ENCODE data around the gene ITFG1.

ITFG1 gene

DNA sequence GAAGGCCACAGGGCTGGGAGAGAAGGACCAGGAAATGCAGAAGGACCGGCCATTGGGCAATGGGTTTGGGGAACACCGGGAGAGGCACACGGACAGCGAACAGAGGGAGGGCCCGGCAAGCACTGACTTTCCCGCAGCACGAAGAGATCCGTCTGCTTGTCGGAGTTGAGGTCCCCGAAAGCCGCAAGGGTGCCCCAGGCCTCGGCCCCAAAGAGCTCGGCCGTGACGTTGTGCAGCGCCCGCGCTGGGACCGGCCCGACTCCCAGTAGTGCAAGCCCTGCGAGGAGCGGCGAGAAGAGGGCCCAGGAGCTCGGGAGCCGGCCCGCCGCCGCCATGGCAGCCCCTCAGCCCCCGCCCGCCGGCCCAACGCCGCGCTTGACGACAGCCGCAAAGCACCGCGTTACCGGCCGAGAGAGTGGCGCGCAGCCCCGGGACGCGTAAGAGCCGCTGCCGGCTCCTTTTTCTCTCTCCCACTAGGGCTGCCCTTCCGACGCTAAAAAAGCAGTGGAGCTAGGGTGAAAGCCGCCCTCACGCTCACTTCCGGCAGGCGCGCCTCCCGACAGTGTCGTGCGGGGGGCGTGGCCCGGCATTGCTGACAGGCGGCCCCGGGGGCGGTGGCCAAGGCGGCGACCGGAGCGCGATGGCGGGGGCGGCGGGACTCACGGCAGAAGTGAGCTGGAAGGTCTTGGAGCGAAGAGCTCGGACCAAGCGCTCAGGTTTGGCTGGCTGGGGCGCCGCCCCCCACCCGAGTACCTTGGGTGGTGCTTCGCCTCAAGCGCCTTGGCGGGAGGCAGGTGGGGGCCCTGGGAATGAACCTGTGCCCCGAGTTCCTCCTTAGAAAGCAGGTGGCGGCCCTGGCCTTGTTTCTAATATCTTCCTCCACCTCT lies at the start of gene ITFG1, which contains the start of gene PHKB:
ITFG1 (minus strand) TSS at position 353 of the 887 bp plus-strand sequence; CDS start at position 335, 18 bp downstream.
PHKB (plus strand) TSS at position 621 of the 887 bp plus-strand sequence; CDS start at position 641, 20 bp downstream.
- peak within 1 kb of the TSS; percentile 85 to 94 for H3K9ac ChIP-seq (ENCODE audit: low read depth in 1 of 2, low read length in 2 of 2)
- H3K4me3 ChIP-seq (ENCODE audit: low read depth in 1 of 2, low read length in 2 of 2): peak within 1 kb of the TSS; percentile 98 to 100
- H3K9me3 ChIP-seq (ENCODE audit: control insufficient read depth in 1 of 2, low read length in 2 of 2): no peaks in the 10 kb centered on the region
- H3K27ac ChIP-seq (ENCODE audit: low read depth, low read length): peak within 1 kb of the TSS; percentile 99
- no peaks in the 10 kb centered on the region for H3K27me3 ChIP-seq (ENCODE audit: control insufficient read depth in 1 of 2, insufficient read depth in 2 of 2, low read length in 2 of 2)
- H3K36me3 ChIP-seq (ENCODE audit: control insufficient read depth in 1 of 2, insufficient read depth in 2 of 2, low read length in 2 of 2): peaks cover 5 to 15% of the 10 kb centered on the region in 2 donors
- peaks cover 13 to 39% of the 10 kb centered on the region in 2 donors for H3K4me1 ChIP-seq (ENCODE audit: control insufficient read depth in 1 of 2, insufficient read depth in 2 of 2, low read length in 2 of 2)

GRCh38 chr16:47507701-47508100 lies 46.8 kb upstream of the ITFG1 start:
- Histone ChIP-seq H3K9me3 (ENCODE audit: control insufficient read depth in 1 of 2, low read length in 2 of 2) (no peaks in the 10 kb centered on the region), H3K4me1 (ENCODE audit: control insufficient read depth in 1 of 2, insufficient read depth in 2 of 2, low read length in 2 of 2) (no peaks in the 10 kb centered on the region), H3K36me3 (ENCODE audit: control insufficient read depth in 1 of 2, insufficient read depth in 2 of 2, low read length in 2 of 2) (peaks cover 21 to 39% of the 10 kb centered on the region in 2 donors), H3K27ac (ENCODE audit: low read depth, low read length) (no peak overlapping the region), H3K4me3 (ENCODE audit: low read depth in 1 of 2, low read length in 2 of 2) (no peak overlapping the region), H3K27me3 (ENCODE audit: control insufficient read depth in 1 of 2, insufficient read depth in 2 of 2, low read length in 2 of 2) (no peaks in the 10 kb centered on the region), H3K9ac (ENCODE audit: low read depth in 1 of 2, low read length in 2 of 2) (no peak overlapping the region)

GRCh38 chr16:47506800-47507199 lies 45.9 kb upstream of the ITFG1 start:
- no peaks in the 10 kb centered on the region for H3K27me3 ChIP-seq (ENCODE audit: control insufficient read depth in 1 of 2, insufficient read depth in 2 of 2, low read length in 2 of 2)
- H3K4me3 ChIP-seq (ENCODE audit: low read depth in 1 of 2, low read length in 2 of 2): no peak overlapping the region
- H3K36me3 ChIP-seq (ENCODE audit: control insufficient read depth in 1 of 2, insufficient read depth in 2 of 2, low read length in 2 of 2): peaks cover 25 to 34% of the 10 kb centered on the region in 2 donors
- no peak overlapping the region for H3K9ac ChIP-seq (ENCODE audit: low read depth in 1 of 2, low read length in 2 of 2)
- no peak overlapping the region for H3K27ac ChIP-seq (ENCODE audit: low read depth, low read length)
- H3K4me1 ChIP-seq (ENCODE audit: control insufficient read depth in 1 of 2, insufficient read depth in 2 of 2, low read length in 2 of 2): no peaks in the 10 kb centered on the region
- no peaks in the 10 kb centered on the region for H3K9me3 ChIP-seq (ENCODE audit: control insufficient read depth in 1 of 2, low read length in 2 of 2)

- no peak overlapping the region for H3K27ac ChIP-seq (ENCODE audit: low read depth, low read length)
- H3K9me3 ChIP-seq (ENCODE audit: control insufficient read depth in 1 of 2, low read length in 2 of 2): no peaks in the 10 kb centered on the region
- H3K4me3 ChIP-seq (ENCODE audit: low read depth in 1 of 2, low read length in 2 of 2): no peak overlapping the region
- no peaks in the 10 kb centered on the region for H3K4me1 ChIP-seq (ENCODE audit: control insufficient read depth in 1 of 2, insufficient read depth in 2 of 2, low read length in 2 of 2)
- H3K27me3 ChIP-seq (ENCODE audit: control insufficient read depth in 1 of 2, insufficient read depth in 2 of 2, low read length in 2 of 2): no peaks in the 10 kb centered on the region
- peaks cover 29 to 46% of the 10 kb centered on the region in 2 donors for H3K36me3 ChIP-seq (ENCODE audit: control insufficient read depth in 1 of 2, insufficient read depth in 2 of 2, low read length in 2 of 2)
- H3K9ac ChIP-seq (ENCODE audit: low read depth in 1 of 2, low read length in 2 of 2): no peak overlapping the region
Observed at GRCh38 chr16:47504599-47504998, 43.7 kb upstream of the ITFG1 start.

- no peak overlapping the region for H3K27ac ChIP-seq (ENCODE audit: low read depth, low read length)
- no peaks in the 10 kb centered on the region for H3K27me3 ChIP-seq (ENCODE audit: control insufficient read depth in 1 of 2, insufficient read depth in 2 of 2, low read length in 2 of 2)
- no peak overlapping the region for H3K9ac ChIP-seq (ENCODE audit: low read depth in 1 of 2, low read length in 2 of 2)
- peaks cover 32 to 52% of the 10 kb centered on the region in 2 donors for H3K36me3 ChIP-seq (ENCODE audit: control insufficient read depth in 1 of 2, insufficient read depth in 2 of 2, low read length in 2 of 2)
- H3K4me3 ChIP-seq (ENCODE audit: low read depth in 1 of 2, low read length in 2 of 2): no peak overlapping the region
- H3K9me3 ChIP-seq (ENCODE audit: control insufficient read depth in 1 of 2, low read length in 2 of 2): no peaks in the 10 kb centered on the region
- H3K4me1 ChIP-seq (ENCODE audit: control insufficient read depth in 1 of 2, insufficient read depth in 2 of 2, low read length in 2 of 2): no peaks in the 10 kb centered on the region
Observed at GRCh38 chr16:47503936-47504335, 43.1 kb upstream of the ITFG1 start.

- Histone ChIP-seq H3K4me3 (ENCODE audit: low read depth in 1 of 2, low read length in 2 of 2) (no peak overlapping the region), H3K36me3 (ENCODE audit: control insufficient read depth in 1 of 2, insufficient read depth in 2 of 2, low read length in 2 of 2) (peaks cover 26 to 46% of the 10 kb centered on the region in 2 donors), H3K9me3 (ENCODE audit: control insufficient read depth in 1 of 2, low read length in 2 of 2) (no peaks in the 10 kb centered on the region), H3K27me3 (ENCODE audit: control insufficient read depth in 1 of 2, insufficient read depth in 2 of 2, low read length in 2 of 2) (no peaks in the 10 kb centered on the region), H3K9ac (ENCODE audit: low read depth in 1 of 2, low read length in 2 of 2) (no peak overlapping the region), H3K27ac (ENCODE audit: low read depth, low read length) (no peak overlapping the region), H3K4me1 (ENCODE audit: control insufficient read depth in 1 of 2, insufficient read depth in 2 of 2, low read length in 2 of 2) (no peaks in the 10 kb centered on the region)
Observed at GRCh38 chr16:47499700-47500264, 38.9 kb upstream of the ITFG1 start.

GRCh38 chr16:47499080-47499699 lies 38.3 kb upstream of the ITFG1 start:
- H3K9ac ChIP-seq (ENCODE audit: low read depth in 1 of 2, low read length in 2 of 2): no peak overlapping the region
- no peak overlapping the region for H3K4me3 ChIP-seq (ENCODE audit: low read depth in 1 of 2, low read length in 2 of 2)
- no peaks in the 10 kb centered on the region for H3K27me3 ChIP-seq (ENCODE audit: control insufficient read depth in 1 of 2, insufficient read depth in 2 of 2, low read length in 2 of 2)
- H3K9me3 ChIP-seq (ENCODE audit: control insufficient read depth in 1 of 2, low read length in 2 of 2): no peaks in the 10 kb centered on the region
- H3K27ac ChIP-seq (ENCODE audit: low read depth, low read length): no peak overlapping the region
- peaks cover 21 to 40% of the 10 kb centered on the region in 2 donors for H3K36me3 ChIP-seq (ENCODE audit: control insufficient read depth in 1 of 2, insufficient read depth in 2 of 2, low read length in 2 of 2)
- H3K4me1 ChIP-seq (ENCODE audit: control insufficient read depth in 1 of 2, insufficient read depth in 2 of 2, low read length in 2 of 2): peaks cover 0 to 5% of the 10 kb centered on the region in 2 donors

DNA sequence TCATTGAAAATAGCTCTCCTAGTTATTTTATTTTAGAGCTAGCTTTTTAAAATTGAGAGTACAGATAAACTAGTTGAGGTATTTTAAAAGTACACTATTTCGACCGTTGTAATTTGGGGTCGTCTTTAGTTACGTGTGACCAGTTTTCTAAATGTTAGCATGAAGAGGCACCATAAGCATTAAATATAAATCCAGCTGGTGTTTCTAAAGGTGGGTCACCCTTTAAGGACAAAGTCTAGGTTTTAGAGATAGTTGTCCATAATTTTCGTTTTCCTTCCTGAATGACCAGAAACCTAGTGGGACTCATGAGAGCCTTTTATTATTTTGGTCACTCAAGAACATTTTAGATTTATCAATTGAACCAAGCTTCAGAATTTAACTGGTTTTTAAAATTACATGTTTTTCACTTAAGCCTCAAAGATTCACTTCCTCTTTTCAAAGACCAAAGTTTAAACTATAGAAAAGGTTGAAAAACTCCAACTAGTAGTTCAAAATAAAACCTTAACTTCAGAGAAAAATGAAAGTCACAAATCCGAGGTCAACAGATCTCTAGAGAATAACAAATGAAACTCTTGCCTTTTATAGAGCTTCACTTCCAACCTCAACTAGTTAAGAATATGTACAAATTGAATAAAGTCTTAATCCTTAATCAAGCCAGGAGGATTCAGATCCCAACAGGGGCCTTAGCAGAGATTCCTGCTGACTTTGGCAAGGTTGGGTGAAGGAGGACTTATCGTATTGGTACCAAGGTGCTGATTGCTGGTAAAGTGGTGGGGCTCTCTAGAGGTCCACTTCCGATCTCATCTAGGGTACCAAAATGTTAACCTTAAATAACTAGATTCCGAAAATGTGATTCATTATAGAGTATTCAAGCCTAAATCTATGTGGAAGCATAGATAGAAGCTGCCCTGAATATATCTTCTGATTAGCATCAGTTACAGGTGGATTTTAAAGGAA lies 32.8 kb upstream of the ITFG1 start:
- H3K36me3 ChIP-seq (ENCODE audit: control insufficient read depth in 1 of 2, insufficient read depth in 2 of 2, low read length in 2 of 2): peaks cover 0 to 3% of the 10 kb centered on the region in 2 donors
- H3K4me3 ChIP-seq (ENCODE audit: low read depth in 1 of 2, low read length in 2 of 2): peak overlapping the region in 1 of 2 donors; percentile 49
- H3K4me1 ChIP-seq (ENCODE audit: control insufficient read depth in 1 of 2, insufficient read depth in 2 of 2, low read length in 2 of 2): peaks cover 0 to 22% of the 10 kb centered on the region in 2 donors
- no peak overlapping the region for H3K9ac ChIP-seq (ENCODE audit: low read depth in 1 of 2, low read length in 2 of 2)
- H3K9me3 ChIP-seq (ENCODE audit: control insufficient read depth in 1 of 2, low read length in 2 of 2): peaks cover 2 to 14% of the 10 kb centered on the region in 2 donors
- no peaks in the 10 kb centered on the region for H3K27me3 ChIP-seq (ENCODE audit: control insufficient read depth in 1 of 2, insufficient read depth in 2 of 2, low read length in 2 of 2)
- H3K27ac ChIP-seq (ENCODE audit: low read depth, low read length): no peak overlapping the region

Data from duodenal mucosa (tissue), 2 donors.